ENCODE data around the gene PDE4B.
A peak's percentile ranks its signal among the peaks of the same experiment; 100 is the strongest.

PDE4B gene

DNA sequence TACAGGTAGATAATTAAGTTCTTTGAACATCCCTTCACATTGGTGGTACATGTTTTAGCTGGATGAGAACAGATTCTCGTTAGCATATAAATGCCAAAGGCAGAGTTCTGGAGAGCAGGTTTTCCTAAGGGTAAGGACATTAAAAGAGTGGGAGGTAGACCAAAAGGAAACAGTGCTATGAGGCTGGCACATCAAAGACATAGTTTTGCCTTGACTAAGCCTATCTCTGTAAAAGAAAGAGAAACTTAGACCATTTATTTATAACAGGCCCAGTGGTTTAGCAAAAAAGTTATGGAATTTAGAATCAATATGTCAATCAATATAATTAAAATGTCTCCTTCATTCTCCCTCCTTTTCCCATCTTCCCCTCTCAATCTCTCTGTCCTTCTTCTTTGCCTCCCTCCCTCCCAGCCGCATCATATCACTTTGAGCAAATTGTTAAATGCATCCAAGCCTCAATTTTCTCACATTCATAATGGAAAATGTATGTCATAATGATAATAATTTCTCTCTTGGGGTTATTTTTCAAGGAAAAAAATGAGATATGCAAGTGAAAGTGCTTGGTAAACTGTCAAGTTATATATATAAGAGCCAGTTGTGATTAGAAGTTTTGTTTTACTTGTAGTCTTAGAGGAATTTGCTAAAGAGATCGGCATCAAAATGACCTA lies 531.4 kb downstream of the PDE4B start:
- no peak for DNase-seq

DNA sequence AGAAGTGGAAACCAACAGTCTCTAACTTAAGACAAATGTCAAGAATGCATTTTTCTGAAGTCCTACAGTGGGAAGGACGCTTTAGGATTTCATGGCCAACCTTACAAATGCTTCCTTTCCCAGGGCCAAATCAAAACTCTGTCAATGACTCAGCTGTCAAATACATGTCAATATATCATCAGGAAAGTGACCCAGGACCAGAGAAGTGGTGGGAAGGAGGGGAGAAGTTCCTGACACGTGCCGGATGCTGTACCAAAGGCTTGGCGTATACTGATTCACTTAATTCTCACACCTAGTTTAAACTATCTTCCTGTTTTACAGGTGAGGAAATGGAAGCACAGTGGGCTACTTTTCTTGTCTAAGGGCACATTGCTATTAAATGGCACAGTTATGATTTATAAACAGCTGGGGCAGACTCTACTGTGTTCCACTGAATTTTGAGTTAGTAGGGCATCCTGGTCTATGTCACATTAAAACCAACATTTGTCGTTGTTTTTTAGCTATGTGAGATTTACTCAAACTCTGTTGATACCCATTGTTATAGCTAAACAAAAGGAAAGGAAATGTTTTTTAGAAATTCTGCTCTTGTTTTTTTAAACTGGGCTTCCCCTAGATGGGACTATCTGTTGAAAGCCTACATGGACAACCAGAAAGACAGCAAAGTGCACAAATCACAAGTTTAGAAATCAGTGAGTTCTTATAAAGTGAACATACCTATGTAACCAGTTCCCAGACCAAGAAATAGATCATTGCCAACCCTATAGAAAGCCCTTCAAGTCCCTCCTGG lies 533.1 kb downstream of the PDE4B start:
- no peak for DNase-seq

DNA sequence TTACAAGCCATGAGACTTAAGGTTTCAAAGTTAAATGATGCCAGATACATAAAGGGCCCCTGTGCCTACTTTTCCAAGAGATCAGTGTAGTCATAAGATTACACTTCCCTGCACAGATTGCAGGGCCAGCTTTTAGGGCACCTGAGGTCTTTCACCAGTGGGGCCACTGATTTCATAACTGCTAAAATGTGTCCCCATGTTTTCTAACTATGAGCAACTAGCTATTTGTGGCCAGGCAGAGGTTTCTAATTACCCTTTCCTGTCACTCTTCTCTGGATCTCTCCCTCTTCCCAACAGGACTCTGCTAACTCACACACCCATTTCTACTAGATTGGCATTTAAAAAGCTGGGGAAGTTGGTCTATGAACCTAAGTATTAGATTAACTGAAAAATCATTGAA lies 534.2 kb downstream of the PDE4B start:
- DNase-seq, result no peak

DNA sequence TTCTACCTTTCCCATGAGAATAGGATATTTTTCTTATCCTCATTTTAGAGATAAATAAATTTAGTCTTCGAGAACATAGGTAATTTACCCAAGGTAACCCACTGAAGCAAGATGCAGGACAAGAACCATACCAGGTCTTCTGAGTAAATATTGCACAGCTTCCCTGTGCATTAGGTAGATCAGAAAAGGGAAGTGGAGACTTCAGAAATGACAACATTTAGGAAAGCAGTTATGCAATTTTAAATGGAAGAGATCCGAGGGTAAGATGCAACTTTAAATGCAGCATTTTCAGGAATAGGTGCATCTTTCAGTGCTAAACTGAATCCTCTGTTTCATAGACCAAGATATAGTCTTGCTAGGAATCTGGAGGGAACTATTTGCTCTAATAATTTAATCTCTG lies 534.9 kb downstream of the PDE4B start:
- DNase-seq, result no peak

DNA sequence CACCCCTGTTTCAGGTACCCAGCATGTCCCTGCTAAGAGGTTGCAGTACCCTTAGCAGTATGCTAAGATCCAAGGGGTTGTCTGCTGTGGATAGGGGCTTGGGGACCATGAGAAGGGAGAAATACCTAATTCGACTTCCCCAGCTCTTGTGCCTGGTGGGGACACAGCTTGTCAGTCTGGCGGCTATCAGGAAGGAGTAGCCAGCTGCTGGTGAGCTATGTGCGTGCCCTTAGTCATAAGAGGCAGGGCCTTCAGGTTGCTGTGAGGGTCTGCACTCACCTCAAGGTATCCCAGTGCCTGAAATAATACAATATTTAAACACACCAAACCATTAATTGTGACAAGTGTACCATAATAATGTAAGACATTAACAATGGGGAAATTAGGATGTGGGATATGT lies 536.2 kb downstream of the PDE4B start:
- no peak for DNase-seq

DNA sequence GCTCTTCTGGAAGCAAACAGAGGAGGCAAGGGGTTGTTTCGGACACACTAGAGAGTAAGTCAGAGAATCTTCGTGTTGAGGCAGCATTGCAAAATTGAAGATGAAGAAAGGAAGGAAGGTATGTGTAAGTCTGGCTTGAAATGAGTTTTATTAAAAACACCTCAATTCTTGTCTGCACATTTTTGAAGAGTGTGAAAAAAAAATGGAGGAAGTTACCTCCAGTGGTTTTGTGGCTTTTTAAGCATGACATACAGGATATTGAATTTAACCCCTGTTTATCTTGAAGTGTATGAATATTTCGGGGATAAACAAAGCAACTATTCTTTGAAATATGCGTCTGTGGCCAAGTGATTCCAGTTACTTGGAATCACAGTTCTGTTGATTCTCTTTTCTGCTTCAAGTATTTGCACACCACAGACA lies 538.0 kb downstream of the PDE4B start:
- peak; percentile 79 for DNase-seq

DNA sequence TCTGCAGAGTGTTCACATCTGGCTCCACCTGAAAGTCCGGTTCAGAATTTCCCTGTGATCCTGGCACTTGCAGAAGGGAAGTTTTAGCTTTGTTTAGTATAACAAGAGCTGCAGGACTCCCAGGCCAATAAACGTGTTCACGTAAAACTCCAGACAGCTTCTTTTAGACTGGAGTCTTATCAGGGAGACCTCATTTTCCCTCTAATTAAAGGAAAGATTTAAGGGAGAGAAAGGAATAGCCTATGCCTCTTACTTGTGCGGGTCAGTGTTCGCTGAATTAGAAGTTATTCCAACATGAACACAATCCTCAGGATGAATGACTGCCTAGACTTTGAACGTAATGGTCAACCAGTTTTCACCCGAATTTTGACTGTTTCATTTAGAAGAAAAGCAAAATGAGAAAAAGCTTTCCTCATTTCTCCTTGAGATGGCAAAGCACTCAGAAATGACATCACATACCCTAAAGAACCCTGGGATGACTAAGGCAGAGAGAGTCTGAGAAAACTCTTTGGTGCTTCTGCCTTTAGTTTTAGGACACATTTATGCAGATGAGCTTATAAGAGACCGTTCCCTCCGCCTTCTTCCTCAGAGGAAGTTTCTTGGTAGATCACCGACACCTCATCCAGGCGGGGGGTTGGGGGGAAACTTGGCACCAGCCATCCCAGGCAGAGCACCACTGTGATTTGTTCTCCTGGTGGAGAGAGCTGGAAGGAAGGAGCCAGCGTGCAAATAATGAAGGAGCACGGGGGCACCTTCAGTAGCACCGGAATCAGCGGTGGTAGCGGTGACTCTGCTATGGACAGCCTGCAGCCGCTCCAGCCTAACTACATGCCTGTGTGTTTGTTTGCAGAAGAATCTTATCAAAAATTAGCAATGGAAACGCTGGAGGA lies 539.2 kb downstream of the PDE4B start:
- peak; percentile 76 for DNase-seq

DNA sequence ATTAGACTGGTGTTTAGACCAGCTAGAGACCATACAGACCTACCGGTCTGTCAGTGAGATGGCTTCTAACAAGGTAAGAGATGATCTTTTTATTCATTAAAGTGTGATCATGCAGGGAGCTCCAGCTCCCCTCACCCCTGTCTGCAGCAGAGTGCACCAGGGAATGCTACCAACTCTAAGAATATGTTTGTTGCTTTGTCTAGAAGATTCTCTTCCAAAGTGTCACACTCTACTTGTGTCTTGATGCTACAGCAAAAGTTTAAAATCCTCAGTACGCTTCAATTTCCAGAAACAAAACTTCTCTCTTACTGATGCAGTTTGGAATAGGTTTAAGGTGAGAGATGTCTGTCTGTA lies 539.8 kb downstream of the PDE4B start:
- DNase-seq, result no peak

DNA sequence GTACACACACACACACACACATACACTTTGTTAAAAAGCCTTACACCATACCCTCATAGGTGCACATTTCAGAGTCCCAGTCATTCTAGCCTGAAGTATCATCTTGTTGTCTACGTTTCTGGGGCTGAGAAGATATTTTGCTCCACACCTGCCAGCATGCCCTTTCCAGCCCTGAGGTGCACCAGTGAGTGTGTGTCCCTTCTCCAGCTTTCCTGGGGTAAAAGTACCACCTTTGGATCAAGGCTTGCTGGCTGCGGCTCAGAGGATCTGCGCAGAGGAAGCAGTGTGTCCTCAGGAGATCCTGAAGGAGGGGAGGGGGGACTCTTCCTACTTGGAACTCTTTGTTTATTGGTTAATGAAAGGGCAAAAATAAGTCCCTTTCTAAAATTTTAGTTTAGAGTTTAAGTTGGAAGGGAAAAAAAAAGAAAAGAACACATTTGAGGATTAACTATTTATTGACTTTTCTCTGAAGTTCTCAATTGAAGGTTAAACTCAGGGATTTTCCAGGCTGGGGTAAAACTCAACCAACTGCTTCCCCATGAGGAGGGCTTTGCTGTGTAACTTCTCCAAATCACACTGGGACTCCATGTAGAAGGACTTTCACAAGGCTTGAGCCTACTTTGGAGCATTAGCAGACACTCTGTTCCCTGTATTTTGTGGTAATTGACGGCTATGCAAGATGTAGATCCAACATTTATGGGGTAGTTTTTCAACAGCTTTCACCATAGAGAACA lies 540.9 kb downstream of the PDE4B start:
- DNase-seq, result peak; percentile 48

DNA sequence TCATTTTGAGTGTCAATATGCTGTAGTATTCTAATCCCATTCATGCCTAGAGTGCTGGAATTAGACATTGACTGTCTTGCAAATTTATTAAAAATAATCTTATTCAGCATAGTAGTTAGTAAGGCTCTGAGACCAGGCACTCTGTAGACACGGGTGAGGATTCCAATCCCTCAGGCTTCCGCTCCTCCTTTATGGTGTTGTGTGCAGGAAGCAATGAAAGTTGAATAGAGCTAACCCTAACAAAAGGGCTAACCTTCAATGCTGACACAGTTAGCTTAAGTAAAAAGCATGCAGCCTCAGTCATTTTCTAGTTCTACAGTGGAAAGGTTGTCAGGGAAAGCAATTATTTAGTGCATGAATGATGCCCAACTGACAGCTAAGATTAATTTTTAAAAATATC lies 541.6 kb downstream of the PDE4B start:
- peak; percentile 46 for DNase-seq

DNA sequence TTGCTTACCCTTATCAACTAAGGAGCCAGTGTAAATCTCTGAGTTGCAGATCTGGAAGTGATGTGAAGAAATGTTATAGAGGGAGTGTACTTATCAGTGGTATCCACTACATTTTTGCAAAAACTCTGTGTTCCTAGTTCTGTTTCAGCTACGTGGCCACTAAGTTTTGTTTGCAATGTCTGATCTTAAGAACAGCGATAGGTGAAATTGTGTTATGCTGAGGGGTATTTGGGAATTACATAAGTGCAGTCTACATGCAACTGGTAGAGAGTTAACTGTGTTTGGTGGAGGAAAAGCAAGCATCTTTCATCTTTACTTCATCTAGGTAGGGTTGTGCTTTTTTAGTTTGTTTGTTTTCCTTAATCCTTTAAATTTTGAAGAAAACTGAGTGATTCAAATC lies 542.4 kb downstream of the PDE4B start:
- DNase-seq, result no peak

DNA sequence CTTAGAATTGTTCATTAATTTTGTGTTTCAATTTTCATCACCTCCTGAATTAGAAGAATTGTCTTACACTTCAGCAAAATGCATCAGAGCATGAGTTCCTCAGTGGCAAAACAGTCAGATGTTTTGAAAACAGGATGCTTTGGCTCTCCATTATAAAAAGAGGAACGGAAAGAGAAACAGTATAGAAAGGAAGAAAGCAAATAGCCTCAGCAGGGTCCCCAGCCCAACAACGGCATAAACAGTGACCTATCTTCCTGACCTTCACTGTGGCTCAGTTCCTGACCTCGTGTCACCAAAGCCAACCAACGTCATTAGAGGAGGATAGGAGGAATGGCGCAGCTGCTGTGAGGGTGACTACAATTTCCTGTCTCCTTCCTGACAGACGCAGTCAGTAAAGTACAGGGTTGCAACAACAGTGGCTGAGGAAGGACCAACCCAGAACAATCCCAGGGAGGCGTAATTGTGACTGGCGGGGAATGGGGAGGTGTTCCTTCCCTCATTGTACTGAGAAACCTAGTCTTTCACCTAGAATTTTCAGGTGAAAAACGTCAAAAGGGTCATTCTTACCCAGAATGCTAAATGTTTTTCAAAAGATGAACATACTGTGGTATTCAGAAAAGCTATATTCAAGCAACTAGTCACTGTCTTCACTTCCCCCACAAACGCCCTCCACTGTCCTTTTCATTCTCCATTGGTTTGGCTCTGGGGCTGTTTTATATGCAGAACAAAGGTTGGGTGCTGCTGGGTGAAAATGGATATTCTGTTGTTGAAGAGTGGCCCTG lies 543.4 kb downstream of the PDE4B start:
- peak; percentile 88 for DNase-seq

DNA sequence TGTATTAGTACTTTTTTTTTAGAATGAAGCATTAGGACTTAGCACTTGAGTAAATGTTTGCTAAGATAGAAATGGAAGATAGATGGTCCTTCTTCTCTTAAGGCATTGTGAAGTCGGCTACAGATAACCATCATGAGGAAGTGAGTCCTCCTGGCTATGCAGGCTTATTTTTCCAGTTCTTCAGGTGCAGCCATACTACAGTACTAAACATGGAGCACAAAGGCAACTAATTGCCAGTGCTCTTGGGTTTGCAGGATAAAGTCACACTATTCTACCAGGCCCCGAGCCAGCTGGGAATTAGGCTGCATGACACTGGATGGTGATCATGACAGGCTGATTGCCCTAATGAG lies 543.9 kb downstream of the PDE4B start:
- DNase-seq, result no peak

DNA sequence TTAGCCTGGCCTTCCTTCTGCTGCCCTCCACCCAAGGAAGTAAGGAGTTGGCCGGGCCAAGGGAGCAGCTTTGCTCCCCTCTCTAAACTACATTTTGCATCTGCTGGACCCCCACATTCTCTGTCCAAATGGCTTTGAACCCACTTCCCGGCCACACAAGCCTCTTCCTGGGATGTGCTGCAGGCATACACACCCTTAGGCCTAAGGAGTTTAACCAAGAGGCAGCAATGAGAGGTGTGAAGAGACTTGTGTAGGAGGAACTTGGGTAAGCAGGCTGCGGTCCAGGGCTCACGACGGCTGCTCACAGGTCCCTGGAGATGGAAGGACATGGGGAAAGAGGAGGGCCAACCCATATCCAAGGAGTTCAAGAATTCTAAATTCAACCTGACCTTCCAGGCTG lies 544.6 kb downstream of the PDE4B start:
- DNase-seq, result no peak

DNA sequence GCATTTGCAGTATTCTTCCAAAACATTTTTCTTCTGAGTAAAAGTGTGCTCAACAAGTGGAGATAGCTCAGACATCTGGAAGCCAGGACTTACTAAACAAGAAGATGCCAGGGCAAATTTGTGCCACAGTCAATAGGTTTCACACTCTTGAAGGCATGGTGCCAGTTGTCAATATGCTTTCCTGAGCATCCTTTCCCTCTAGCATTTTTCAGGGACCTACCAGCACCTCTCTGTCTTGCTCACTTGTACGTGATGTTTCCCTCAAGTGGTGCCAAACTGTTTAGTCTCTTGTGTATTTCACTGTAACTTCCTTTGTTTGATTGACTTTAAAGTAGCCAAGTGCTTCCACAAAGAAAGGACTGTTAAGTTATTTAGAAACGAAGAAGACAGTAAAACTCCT lies 547.2 kb downstream of the PDE4B start:
- DNase-seq, result peak; percentile 43

DNA sequence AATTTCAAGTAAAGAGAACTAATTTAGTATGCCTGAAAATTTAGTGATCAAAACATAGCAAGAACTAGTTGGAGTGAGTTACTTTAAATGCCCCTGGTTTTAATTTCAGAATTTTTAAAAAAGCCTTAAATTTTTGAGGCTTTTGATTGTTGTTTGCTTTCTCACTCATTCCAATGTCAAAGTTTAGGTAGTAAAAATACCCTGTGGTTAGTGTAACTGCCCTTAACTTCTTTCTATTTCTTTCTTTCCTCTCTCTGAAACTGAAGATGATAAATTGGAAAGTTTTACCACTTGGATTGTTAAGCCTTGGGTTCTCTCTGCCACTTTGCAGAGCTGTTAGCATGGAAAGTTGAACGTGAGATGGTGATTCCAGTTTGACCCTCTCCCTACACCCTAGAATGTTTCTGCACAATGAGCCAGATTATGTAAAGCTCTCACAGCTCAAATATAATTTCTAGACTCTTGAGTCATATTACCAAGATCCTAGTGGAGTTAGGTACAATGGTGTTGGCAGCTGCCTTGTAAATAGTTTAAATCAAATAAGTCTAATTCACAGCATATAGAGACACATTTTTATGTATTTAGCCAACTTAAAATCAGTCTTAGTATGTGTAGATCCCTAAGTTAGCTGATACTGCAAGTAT lies 548.9 kb downstream of the PDE4B start:
- no peak for DNase-seq

DNA sequence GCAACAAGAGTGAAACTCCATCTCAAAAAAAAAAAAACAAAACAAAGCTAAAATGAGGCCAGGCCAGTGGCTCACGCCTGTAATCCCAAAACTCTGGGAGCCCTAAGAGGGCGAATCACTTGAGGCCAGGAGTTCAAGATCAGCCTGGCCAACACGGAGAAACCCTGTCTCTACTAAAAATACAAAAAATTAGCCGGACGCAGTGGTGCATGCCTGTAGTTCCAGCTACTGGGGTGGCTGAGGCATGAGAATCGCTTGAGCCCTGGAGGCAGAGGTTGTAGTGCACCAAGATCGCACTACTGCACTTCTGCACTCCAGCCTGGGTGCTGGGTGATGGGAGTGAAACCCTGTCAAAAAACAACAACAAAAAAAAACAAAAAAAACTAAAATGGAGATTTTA lies 550.0 kb downstream of the PDE4B start:
- DNase-seq, result no peak

DNA sequence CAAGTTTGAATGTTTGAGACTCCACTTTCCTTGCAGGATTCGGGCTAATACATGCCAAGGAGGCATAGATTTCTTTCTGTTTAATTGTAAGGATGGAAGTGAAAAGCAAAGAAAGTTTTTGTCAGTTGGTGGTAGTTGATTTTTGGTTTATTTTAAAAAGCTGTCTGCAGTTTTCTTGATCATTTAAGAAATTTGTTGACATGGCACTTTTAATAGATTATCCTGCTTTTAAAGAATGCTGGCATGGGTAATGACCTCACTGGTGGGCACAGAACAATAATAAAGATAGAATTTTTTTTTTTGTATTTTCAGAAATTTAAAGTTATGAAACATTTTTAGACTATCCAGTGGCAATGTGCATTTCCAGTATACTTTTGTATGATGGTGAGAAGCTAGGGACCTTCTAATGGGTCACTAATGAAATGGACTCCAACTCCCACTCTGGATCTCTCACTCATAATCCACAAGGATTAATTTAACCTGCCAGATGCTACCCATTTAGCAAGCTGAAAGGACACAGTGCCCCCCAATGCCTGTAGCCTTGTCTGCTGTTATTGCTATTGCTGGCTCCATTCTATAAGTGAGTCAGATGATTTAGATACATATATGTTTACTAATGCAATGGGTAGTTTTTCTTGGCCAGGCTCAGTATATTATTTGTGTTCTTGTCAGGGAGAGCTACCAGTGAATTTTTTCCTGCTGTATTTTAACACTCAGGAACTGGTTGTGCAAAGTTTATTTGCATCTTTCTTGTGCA lies 551.1 kb downstream of the PDE4B start:
- DNase-seq, result no peak

DNA sequence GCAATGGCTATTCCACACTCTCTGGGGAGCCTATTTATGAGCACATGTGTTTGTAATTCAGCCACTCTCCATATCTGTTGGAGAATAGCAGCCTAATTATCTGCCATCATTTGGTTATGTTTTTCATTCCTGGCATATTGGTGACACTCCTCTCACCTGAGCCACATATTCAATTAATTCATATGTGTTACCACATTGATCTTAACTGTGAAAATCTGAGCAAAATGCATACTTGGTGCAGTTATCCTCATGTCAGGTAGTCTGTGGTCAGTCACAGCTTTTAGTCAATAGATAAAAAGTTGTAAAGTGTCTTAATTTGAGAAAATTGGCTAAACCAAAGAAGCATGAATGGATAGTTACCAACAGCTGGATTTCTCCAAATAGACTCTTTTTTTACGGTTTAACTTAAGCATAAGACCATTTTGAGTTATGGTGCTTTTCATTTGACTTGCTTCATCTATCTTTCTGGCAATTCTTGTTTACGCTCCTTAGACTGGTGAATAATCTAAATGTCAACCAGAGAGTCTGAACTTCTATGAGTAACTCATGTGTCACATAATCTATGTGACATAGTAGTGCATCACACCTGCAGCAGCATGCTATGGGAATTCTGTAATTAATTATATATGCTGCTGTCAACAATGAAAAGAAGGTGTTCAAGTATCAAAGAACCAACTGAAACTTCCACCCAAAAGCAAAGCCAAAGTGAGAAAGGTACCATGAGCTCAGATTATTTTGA lies 553.5 kb downstream of the PDE4B start:
- no peak for DNase-seq

DNA sequence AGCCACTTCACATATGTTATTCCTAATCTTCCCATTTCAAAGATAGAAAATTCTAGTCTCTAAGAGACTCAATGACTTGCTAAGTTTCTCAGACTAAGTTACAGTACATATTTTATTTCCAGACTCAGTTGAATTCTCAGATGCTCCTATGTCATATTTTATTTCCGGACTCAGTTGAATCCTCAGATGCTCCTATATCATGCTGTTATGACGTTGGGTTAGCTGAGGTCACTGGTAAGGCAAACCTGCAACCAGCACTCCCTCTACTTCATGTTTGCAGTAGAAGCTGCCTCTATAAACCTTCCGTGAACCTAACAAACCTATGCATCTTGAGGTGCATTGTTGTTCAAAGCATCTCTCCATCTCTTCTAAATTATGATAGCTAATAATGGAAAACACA lies 554.2 kb downstream of the PDE4B start:
- DNase-seq, result no peak
